Measurements from ENCODE around the gene PDAP1. TPM values are rescaled to one million over a fixed set of nuclear protein-coding genes. Genes with fewer than 3 reads are reported as not detected.

Gene PDAP1
- total and polyA plus RNA-seq, 2 of the 4 experiments (the other 2 are of a cell fraction), result 40.3 to 193 TPM

GRCh38 chr7:99457650-99458493 lies 49.5 kb upstream of the PDAP1 start:
- H3K4me3 ChIP-seq (ENCODE audit: insufficient read depth, low read depth, low read length), result no peak overlapping the region
- H2AK9ac ChIP-seq (replicated peaks; ENCODE audit: low read depth, low read length, poor library complexity), result no peak overlapping the region
- no TSS peak for BruUV-seq (replicated peaks)
- H4K5ac ChIP-seq (ENCODE audit: low read depth, low read length), result no peak overlapping the region
- H4K8ac ChIP-seq (ENCODE audit: low read depth in 2 of 2, low read length in 2 of 2), result no peak overlapping the region
- no peak overlapping the region for H2BK20ac ChIP-seq (ENCODE audit: low read depth, low read length)
- H2BK15ac ChIP-seq (ENCODE audit: low read depth, low read length), result no peak overlapping the region
- H3K9me3 ChIP-seq (ENCODE audit: control insufficient read depth, insufficient read depth, low read length), result no peaks in the 10 kb centered on the region
- H2AFZ ChIP-seq (replicated peaks; ENCODE audit: low read length, poor library complexity), result no peak overlapping the region
- H3K36me3 ChIP-seq (ENCODE audit: control insufficient read depth, insufficient read depth, low read length), result peaks cover 68% of the 10 kb centered on the region
- DNase-seq (no peak), ATAC-seq (ENCODE audit: low read depth) (no peak)
- H3K4me2 ChIP-seq (ENCODE audit: low read depth, low read length), result no peak overlapping the region
- no peak overlapping the region for H2AK5ac ChIP-seq (ENCODE audit: low read depth, low read length)
- H3K9me1 ChIP-seq (ENCODE audit: insufficient read depth, low read length), result peaks cover 3% of the 10 kb centered on the region; the same call in 1 of the 2 replicates
- H3K18ac ChIP-seq (ENCODE audit: low read depth, low read length), result no peak overlapping the region
- H2BK120ac ChIP-seq (ENCODE audit: low read depth, low read length), result no peak overlapping the region
- H3K27me3 ChIP-seq (ENCODE audit: control insufficient read depth, insufficient read depth, low read length), result no peaks in the 10 kb centered on the region
- peaks cover 19 to 78% of the 10 kb centered on the region in 2 experiments for H3K79me1 ChIP-seq (ENCODE audit: low read depth in 1 of 2, low read length in 2 of 2)
- no peak overlapping the region for H3K27ac ChIP-seq (ENCODE audit: insufficient read depth, low read length)
- no peak overlapping the region for H4K91ac ChIP-seq (ENCODE audit: insufficient read depth, low read depth, low read length)
- no peak overlapping the region for H3K9ac ChIP-seq (ENCODE audit: low read depth, low read length)
- POLR2A ChIA-PET (ENCODE audit: unreplicated experiment), result no interaction called here
- no peak overlapping the region for H3K14ac ChIP-seq (replicated peaks; ENCODE audit: low read depth, low read length)
- no peaks in the 10 kb centered on the region for H3K4me1 ChIP-seq (ENCODE audit: control insufficient read depth, insufficient read depth, low read length)
- dilution Hi-C loops (cut with HindIII; ENCODE audit: low sequenced_read_pairs, unreplicated experiment), result no loop called here
- H3K4ac ChIP-seq (ENCODE audit: low read depth, low read length), result no peak overlapping the region
- H3K56ac ChIP-seq (ENCODE audit: extremely low read depth, insufficient read depth, low read length), result no peak overlapping the region
- no peak overlapping the region for H2BK5ac ChIP-seq (ENCODE audit: low read depth, low read length, poor library complexity, severe bottlenecking)
- H3K23ac ChIP-seq (ENCODE audit: low read depth, low read length), result no peak overlapping the region
- in situ Hi-C loops (cut with MboI; ENCODE audit: low sequenced_read_pairs), result no loop called here
- intact Hi-C loops (cut with micrococcal nuclease), result no loop called here
- 83% methylated on average over 14 of the region's 26 CpGs; no CpG with 5 or more reads in 1 of the 2 experiments for WGBS, 2 experiments (ENCODE audit: extremely low coverage in 2 of 2, insufficient read length in 1 of 2)
- H4K20me1 ChIP-seq (ENCODE audit: insufficient read depth, low read length), result peaks cover 66% of the 10 kb centered on the region
- no peak for TF ChIP-seq POLR2A (IDR thresholded peaks at IDR 0.05; ENCODE audit: low read depth, low read length)
- no peak for TF ChIP-seq CEBPB (IDR thresholded peaks at IDR 0.05; ENCODE audit: low read depth, low read length)
- TF ChIP-seq RAD21 (IDR thresholded peaks at IDR 0.05; ENCODE audit: low read length), result no peak
- TF ChIP-seq, protein P1, sequence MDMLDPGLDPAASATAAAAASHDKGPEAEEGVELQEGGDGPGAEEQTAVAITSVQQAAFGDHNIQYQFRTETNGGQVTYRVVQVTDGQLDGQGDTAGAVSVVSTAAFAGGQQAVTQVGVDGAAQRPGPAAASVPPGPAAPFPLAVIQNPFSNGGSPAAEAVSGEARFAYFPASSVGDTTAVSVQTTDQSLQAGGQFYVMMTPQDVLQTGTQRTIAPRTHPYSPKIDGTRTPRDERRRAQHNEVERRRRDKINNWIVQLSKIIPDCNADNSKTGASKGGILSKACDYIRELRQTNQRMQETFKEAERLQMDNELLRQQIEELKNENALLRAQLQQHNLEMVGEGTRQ (IDR thresholded peaks at IDR 0.05; ENCODE audit: low read depth, low read length), result no peak
- TF ChIP-seq RCOR1 (IDR thresholded peaks at IDR 0.05; ENCODE audit: insufficient replicate concordance, low read length), result no peak
- TF ChIP-seq BHLHE40 (IDR thresholded peaks at IDR 0.05; ENCODE audit: low read depth, low read length), result no peak
- no peak for TF ChIP-seq MAZ (IDR thresholded peaks at IDR 0.05; ENCODE audit: borderline replicate concordance, low read depth, low read length)
- no peak for TF ChIP-seq NFE2L2 (IDR thresholded peaks at IDR 0.05; ENCODE audit: low read depth, low read length)
- CTCF ChIA-PET, result no interaction called here

All from IMR-90 (cell line).